H7 (cell line): Measurements from ENCODE around the gene LRRC55. TPM values are rescaled to one million over a fixed set of nuclear protein-coding genes. Genes with fewer than 3 reads are reported as not detected.

Experiments used
- DNase-seq: peaks from one replicate; pipeline ENCODE4 v3.0.0; 2012
- H3K27me3 ChIP-seq: 2 replicates; pipeline ENCODE4 v1.6.0; 2011; ENCODE audit warnings: mild to moderate bottlenecking, low read length; ENCODE audit not compliant: control insufficient read depth, insufficient read depth
- H3K36me3 ChIP-seq: replicated peaks from 2 replicates; pipeline ENCODE4 v1.5.1; 2011; ENCODE audit warnings: low read length; ENCODE audit not compliant: control insufficient read depth, insufficient read depth
- H3K4me3 ChIP-seq: 2 replicates; pipeline ENCODE4 v1.5.1; 2011; ENCODE audit warnings: low read depth, mild to moderate bottlenecking, control low read depth, low read length, moderate library complexity; ENCODE audit not compliant: insufficient read depth
- total RNA-seq: library from RNA; depleted of rRNA; stranded (reverse); fragments of >200 nt; shearing (Covaris generic); gene quantifications from 2 replicates; pipeline ENCODE4 v1.2.3, GENCODE V29; 2014; rRNA removed

The LRRC55 gene
- total RNA-seq, 1 experiment from 2014 or later: 0.10 TPM

- Histone ChIP-seq H3K36me3 (no peaks in the 10 kb centered on the region), H3K27me3 (peaks cover 3% of the 10 kb centered on the region; the same call in 1 of the 2 replicates), H3K4me3 (no peak overlapping the region)
- no peak for DNase-seq
These were observed 46.8 kb downstream of the LRRC55 start for GRCh38 chr11:57228600-57228999.

DNA sequence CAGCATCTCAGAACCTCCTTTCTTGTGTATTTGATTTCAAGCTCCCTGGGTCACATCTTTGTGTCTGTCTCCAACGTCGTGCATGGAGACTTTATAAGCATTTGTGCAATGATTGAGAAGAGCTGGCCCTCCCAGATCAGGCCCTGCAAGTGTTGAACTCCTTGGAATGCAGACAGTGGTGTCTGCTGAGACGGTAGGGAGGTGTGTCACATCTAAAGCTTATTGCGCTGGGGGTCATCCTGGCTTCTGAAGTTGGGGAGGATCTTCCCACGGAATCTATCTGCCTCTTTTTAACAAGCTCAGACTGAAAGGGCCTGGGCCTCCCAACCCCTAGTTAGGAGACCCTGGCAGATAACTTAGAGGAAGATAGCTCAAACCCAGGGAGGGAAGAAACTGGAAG, 48.6 kb downstream of the LRRC55 start:
- Histone ChIP-seq H3K36me3 (no peaks in the 10 kb centered on the region), H3K4me3 (no peak overlapping the region)

GRCh38 chr11:57230791-57231538, 49.2 kb downstream of the LRRC55 start:
- H3K27me3 ChIP-seq: peaks cover 3% of the 10 kb centered on the region; the same call in 1 of the 2 replicates
- no peak for DNase-seq
- no peaks in the 10 kb centered on the region for H3K36me3 ChIP-seq

More for the DNA sequence above, 48.6 kb downstream of the LRRC55 start:
- peaks cover 3% of the 10 kb centered on the region; the same call in 1 of the 2 replicates for H3K27me3 ChIP-seq
- no peak for DNase-seq

GRCh38 chr11:57231539-57232253, 49.9 kb downstream of the LRRC55 start:
- no peak for DNase-seq
- Histone ChIP-seq H3K27me3 (peaks cover 3% of the 10 kb centered on the region; the same call in 1 of the 2 replicates), H3K36me3 (no peaks in the 10 kb centered on the region), H3K4me3 (no peak overlapping the region)

More at GRCh38 chr11:57230791-57231538, 49.2 kb downstream of the LRRC55 start:
- H3K4me3 ChIP-seq: no peak overlapping the region

GRCh38 chr11:57233702-57234101, 51.9 kb downstream of the LRRC55 start:
- no peaks in the 10 kb centered on the region for H3K36me3 ChIP-seq
- H3K27me3 ChIP-seq: peaks cover 3% of the 10 kb centered on the region; the same call in 1 of the 2 replicates
- H3K4me3 ChIP-seq: no peak overlapping the region
- DNase-seq: no peak

DNA sequence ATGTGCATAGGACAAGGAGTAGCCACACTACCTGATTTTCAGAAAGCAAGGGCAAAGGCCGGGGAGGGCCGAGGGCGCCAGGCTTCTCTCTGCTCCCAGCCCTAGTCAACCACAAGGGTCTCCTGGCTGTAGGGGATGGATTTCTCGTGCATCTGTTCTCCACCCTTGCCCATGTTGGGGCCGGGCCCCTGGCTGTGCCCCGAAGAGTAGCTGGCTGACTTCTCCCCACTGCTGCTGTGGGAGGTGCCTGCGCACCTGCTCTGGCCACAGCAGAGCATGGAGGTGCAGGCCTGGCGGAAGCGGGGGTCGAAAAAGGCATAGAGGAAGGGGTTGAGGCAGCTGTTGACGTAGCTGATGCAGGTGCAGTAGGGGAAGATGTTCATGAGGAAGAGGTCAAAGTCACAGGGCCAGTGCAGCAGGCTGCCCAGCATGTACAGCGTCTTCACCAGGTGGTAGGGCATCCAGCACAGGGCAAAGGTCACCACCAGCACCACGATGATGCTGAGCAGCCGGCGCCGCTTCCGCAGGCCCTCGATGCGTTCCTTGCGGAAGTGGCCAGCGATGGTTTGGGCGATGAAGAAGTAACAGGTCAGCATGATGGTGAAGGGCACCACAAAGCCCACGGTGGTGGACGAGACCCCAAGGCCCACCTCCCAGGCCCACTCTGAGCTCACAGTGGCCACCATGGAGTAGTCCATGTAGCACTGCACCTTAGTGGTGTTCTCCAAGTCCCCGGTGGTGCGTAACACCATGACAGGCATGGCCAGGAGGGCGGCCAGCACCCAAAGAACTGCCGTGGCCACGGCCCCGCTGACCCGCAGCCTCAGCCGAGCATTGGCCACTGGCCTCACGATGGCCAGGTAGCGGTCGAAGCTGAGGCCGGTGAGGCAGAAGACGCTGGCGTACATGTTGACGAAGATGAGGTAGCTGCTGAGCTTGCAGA, 54.3 kb downstream of the LRRC55 start:
- Histone ChIP-seq H3K4me3 (no peak overlapping the region), H3K27me3 (0 out of 2 replicates have a peak, but pooled peaks cover 1% of the 10 kb centered on the region), H3K36me3 (no peaks in the 10 kb centered on the region)
- DNase-seq: no peak

GRCh38 chr11:57237204-57237681, 55.5 kb downstream of the LRRC55 start, which contains the start of gene APLNR:
TSS of gene APLNR (minus strand) at chr11:57237250. CDS start at chr11:57237004, 246 bp downstream.
- no peak within 1 kb of the TSS; the same call in 1 of the 2 replicates for H3K4me3 ChIP-seq
- H3K36me3 ChIP-seq: no peaks in the 10 kb centered on the region
- peak; percentile 56 for DNase-seq
- H3K27me3 ChIP-seq: 0 out of 2 replicates have a peak, but pooled peaks cover under 1% of the 10 kb centered on the region

DNA sequence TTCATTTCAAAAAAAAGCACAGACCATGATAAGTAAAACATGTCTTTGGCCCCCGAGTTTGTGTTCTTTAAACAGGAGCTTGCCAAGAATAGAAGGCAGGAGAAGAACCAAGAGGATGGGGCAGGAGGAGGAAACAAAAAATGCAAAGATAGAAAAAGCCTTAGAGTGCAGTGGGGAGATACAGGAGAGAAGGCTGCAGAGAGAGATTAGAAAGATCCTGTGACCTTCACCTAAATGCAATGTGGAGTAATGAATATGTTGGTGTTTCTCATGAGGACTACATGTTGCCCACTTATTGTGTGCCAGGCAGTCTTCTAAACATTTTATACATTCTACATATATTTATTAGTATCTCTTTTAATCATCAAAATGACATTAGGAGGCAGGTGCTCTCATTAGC, 57.6 kb downstream of the LRRC55 start:
- Histone ChIP-seq H3K27me3 (no peaks in the 10 kb centered on the region), H3K36me3 (no peaks in the 10 kb centered on the region), H3K4me3 (no peak overlapping the region)
- DNase-seq: no peak

- DNase-seq: no peak
- Histone ChIP-seq H3K27me3 (no peaks in the 10 kb centered on the region), H3K4me3 (no peak overlapping the region), H3K36me3 (no peaks in the 10 kb centered on the region)
These were observed 58.3 kb downstream of the LRRC55 start for GRCh38 chr11:57240007-57240406.

- no peak overlapping the region for H3K4me3 ChIP-seq
- no peaks in the 10 kb centered on the region for H3K27me3 ChIP-seq
- H3K36me3 ChIP-seq: no peaks in the 10 kb centered on the region
- DNase-seq: peak; percentile 71
These were observed 59.0 kb downstream of the LRRC55 start for GRCh38 chr11:57240757-57241156.

Other genes with a start within 250 kb of the LRRC55 start
- not detected in 2 replicates for gene OR5AK2, start 193.0 kb upstream of the LRRC55 start, total RNA-seq
- 1.4 and 3.4 TPM in 2 replicates for gene APLNR, start 55.3 kb downstream of the LRRC55 start, total RNA-seq
- gene TNKS1BP1, start 143.0 kb downstream of the LRRC55 start, total RNA-seq: 38.3 and 48.5 TPM in 2 replicates
- gene SSRP1, start 153.9 kb downstream of the LRRC55 start, total RNA-seq: 158 and 173 TPM in 2 replicates
- not detected in 2 replicates for gene P2RX3, start 156.4 kb downstream of the LRRC55 start, total RNA-seq
- not detected in 2 replicates for gene PRG3, start 199.2 kb downstream of the LRRC55 start, total RNA-seq
- not detected in 2 replicates for gene PRG2, start 208.7 kb downstream of the LRRC55 start, total RNA-seq
- 9.7 and 16.4 TPM in 2 replicates for gene SLC43A3, start 245.2 kb downstream of the LRRC55 start, total RNA-seq